Hypothalamus (tissue), 51 donors: ENCODE results near the gene GAGE12C.
"Not testable (repeated sequence)": the region's sequence is repeated elsewhere in the genome, so short reads cannot be mapped to it uniquely, and the experiment has no call there.

Experiments
- DNase-seq, 51 donors: peaks; one replicate each; lab custom pipeline; 2025; lab: John Stamatoyannopoulos, UW

Gene GAGE12C, protein sequence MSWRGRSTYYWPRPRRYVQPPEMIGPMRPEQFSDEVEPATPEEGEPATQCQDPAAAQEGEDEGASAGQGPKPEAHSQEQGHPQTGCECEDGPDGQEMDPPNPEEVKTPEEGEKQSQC

DNA sequence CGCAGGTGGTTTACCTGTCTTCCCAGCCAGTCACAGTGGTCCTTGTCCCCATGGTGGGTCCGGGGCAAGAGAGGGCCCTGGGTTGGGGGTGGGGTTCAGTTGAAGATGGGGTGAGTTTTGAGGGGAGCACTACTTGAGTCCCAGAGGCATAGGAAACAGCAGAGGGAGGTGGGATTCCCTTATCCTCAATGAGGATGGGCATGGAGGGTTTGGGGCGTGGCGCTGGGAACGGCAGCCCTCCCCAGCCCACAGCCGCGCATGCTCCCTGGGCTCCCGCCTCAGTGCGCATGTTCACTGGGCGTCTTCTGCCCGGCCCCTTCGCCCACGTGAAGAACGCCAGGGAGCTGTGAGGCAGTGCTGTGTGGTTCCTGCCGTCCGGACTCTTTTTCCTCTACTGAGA is at the start of gene GAGE12C:
TSS of gene GAGE12C (plus strand) at position 301 of the 400 bp plus-strand sequence. CDS start 1,155 bp downstream, outside the sequence.
- DNase-seq = not testable (repeated sequence)

DNA sequence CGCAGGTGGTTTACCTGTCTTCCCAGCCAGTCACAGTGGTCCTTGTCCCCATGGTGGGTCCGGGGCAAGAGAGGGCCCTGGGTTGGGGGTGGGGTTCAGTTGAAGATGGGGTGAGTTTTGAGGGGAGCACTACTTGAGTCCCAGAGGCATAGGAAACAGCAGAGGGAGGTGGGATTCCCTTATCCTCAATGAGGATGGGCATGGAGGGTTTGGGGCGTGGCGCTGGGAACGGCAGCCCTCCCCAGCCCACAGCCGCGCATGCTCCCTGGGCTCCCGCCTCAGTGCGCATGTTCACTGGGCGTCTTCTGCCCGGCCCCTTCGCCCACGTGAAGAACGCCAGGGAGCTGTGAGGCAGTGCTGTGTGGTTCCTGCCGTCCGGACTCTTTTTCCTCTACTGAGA is 9.5 kb downstream of the GAGE12C start, which contains the start of gene GAGE12D:
TSS of gene GAGE12D (plus strand) at position 301 of the 400 bp plus-strand sequence. CDS start 1,155 bp downstream, outside the sequence.
- not testable (repeated sequence) for DNase-seq

DNA sequence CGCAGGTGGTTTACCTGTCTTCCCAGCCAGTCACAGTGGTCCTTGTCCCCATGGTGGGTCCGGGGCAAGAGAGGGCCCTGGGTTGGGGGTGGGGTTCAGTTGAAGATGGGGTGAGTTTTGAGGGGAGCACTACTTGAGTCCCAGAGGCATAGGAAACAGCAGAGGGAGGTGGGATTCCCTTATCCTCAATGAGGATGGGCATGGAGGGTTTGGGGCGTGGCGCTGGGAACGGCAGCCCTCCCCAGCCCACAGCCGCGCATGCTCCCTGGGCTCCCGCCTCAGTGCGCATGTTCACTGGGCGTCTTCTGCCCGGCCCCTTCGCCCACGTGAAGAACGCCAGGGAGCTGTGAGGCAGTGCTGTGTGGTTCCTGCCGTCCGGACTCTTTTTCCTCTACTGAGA is 19.0 kb downstream of the GAGE12C start, which contains the start of gene GAGE12E:
TSS of gene GAGE12E (plus strand) at position 301 of the 400 bp plus-strand sequence. CDS start 1,155 bp downstream, outside the sequence.
- DNase-seq = not testable (repeated sequence)

DNA sequence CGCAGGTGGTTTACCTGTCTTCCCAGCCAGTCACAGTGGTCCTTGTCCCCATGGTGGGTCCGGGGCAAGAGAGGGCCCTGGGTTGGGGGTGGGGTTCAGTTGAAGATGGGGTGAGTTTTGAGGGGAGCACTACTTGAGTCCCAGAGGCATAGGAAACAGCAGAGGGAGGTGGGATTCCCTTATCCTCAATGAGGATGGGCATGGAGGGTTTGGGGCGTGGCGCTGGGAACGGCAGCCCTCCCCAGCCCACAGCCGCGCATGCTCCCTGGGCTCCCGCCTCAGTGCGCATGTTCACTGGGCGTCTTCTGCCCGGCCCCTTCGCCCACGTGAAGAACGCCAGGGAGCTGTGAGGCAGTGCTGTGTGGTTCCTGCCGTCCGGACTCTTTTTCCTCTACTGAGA is 28.6 kb downstream of the GAGE12C start, which contains the start of gene GAGE12F:
TSS of gene GAGE12F (plus strand) at position 301 of the 400 bp plus-strand sequence. CDS start 1,155 bp downstream, outside the sequence.
- DNase-seq = not testable (repeated sequence)

DNA sequence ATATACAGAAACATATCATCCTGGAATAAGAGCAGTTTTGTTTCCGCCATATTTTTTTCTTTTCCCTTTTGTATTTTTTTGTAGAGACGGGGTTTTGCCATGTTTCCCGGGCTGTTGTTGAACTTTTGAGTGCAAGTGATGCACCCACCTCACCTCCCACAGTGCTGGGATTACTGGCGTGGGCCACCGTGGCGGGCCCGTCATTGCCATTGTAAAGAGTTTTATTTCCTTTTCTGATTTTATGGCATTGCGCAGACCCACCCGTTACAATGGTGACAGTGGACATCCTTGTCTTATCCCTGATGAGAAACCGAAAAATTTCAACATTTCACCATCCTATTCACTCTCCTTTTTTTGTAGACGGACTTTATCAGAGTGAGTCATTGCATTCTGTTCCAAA is 36.8 kb downstream of the GAGE12C start:
- not testable (repeated sequence) for DNase-seq

DNA sequence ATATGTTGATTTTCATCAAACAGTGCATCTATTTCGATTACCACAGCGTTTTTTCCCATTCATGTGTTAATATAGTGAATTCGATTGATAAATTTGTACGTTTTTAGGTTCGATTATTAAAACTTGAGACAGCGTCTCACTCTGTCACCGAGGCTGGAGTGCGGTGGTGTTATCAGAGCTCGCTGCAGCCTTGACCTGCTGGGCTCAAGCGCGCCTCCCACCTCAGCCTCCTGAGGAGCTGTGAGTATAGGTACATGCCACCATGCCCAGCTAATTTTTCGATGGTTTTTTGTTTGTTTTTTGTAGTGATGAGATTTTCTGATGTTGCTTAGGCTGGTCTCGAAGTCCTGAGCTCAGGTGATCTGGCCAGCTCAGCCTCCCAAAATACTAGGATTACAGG is 37.2 kb downstream of the GAGE12C start:
- DNase-seq = not testable (repeated sequence)

DNA sequence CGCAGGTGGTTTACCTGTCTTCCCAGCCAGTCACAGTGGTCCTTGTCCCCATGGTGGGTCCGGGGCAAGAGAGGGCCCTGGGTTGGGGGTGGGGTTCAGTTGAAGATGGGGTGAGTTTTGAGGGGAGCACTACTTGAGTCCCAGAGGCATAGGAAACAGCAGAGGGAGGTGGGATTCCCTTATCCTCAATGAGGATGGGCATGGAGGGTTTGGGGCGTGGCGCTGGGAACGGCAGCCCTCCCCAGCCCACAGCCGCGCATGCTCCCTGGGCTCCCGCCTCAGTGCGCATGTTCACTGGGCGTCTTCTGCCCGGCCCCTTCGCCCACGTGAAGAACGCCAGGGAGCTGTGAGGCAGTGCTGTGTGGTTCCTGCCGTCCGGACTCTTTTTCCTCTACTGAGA is 38.1 kb downstream of the GAGE12C start, which contains the start of gene GAGE12G:
TSS of gene GAGE12G (plus strand) at position 301 of the 400 bp plus-strand sequence. CDS start 1,155 bp downstream, outside the sequence.
- DNase-seq = not testable (repeated sequence)

DNA sequence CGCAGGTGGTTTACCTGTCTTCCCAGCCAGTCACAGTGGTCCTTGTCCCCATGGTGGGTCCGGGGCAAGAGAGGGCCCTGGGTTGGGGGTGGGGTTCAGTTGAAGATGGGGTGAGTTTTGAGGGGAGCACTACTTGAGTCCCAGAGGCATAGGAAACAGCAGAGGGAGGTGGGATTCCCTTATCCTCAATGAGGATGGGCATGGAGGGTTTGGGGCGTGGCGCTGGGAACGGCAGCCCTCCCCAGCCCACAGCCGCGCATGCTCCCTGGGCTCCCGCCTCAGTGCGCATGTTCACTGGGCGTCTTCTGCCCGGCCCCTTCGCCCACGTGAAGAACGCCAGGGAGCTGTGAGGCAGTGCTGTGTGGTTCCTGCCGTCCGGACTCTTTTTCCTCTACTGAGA is 47.7 kb downstream of the GAGE12C start, which contains the start of gene GAGE12H:
TSS of gene GAGE12H (plus strand) at position 301 of the 400 bp plus-strand sequence. CDS start 1,155 bp downstream, outside the sequence.
- DNase-seq = not testable (repeated sequence)
